ENCODE results near the gene MTREX.
"Not testable (repeated sequence)": the region's sequence is repeated elsewhere in the genome, so short reads cannot be mapped to it uniquely, and the experiment has no call there.

MTREX gene

DNA sequence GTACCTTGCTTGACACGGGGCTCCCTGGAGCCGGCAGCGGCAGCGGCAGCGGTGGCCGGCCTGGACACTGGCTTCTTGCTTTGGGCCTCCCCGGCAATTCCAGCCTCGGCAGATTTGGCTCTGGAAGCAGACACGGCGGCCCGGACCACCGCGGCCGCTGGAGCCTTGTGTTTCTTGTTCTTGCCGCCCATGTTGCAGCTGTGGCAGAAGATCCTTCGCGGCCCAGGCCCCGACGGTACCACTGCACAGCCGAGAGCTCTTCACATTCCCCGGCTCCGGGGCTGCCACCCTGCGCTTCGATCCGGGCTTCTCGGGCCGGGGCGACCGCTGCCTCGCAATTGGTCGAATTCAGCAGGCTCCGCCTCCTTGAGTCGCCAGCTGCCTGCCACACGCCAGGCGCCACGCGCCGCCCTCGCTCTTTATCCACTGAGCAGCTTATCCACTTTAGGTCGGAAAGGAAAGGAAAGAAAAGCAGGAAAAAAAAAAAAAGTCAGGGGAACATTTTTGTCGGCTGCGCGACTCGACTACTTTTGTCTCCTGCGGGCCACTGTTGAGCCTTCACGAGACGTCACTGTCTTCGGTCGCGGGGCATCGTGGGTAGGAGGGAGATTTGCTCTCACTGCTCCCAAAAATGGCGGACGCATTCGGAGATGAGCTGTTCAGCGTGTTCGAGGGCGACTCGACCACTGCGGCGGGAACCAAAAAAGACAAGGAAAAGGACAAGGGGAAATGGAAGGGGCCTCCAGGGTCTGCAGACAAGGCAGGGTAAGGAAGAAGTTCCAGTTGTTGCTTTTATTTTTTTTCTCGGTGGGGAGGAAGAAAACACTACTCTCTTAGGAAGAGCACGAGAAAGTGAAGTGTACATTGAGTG, at the start of gene MTREX, which contains the start of gene DHX29:
MTREX (plus strand) TSS at position 607 of the 871 bp plus-strand sequence; CDS start at position 632, 25 bp downstream.
DHX29 (minus strand) TSS at position 312 of the 871 bp plus-strand sequence; CDS start at position 191, 121 bp downstream.
- peak; percentile 92 for DNase-seq (ENCODE audit: low spot score)

DNA sequence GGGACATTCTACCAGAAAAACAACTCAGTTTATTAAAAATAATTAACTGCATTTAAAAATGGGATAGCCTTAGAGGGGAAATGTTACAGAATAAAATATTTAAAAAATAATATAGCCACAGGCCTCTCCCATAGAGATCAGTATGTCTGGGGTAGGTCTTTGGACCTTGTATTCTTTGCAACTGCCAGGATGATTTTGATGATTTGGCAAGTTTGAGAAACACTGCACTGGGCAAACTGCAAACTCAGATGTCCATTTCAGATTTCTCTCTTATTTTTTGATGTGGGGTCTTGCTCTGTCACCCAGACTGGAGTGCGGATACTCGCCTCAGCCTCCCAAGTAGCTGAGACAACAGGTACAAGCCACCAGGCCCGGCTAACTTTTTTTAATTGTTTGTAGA, 49.5 kb upstream of the MTREX start:
- no peak for DNase-seq (ENCODE audit: low spot score)

DNA sequence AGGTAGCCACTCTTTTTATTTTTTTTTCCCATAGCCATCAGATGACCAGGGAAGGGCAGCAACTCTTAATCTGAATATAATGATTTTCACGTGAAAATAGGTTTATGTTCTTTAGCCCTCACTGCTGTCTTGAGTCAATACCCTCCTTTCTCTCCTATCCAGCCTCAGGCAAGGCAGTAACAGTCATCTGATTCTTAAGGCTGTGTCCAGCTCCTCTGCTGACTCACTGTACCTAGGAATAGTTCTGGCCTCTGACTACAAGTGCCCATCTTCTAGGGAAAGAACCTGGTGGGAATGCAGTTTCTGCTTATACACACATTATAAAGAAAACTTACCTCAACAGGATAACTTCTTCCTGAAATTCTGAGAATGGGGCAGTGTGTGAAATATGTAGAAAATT, 31.0 kb upstream of the MTREX start:
- no peak for DNase-seq (ENCODE audit: low spot score)

DNA sequence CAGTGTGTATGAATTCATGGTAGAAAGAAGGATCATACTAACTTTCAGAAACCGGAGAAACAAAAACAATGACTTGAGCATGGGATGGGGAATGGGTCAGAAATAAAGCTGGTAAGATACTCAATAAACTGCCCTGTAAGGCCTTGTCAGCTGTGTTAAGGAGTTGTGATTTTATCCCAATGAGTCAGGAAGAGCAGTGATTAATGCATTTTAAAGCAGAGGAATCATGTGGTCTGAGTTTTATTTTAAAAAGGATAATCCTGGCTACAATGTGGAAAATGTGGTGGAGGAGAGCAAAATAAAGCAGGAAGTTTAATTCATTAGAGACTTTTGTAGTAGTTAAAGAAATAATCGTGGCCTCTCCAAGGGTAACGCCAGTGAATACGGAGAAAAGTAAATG, 29.0 kb upstream of the MTREX start:
- DNase-seq (ENCODE audit: low spot score) = no peak

DNA sequence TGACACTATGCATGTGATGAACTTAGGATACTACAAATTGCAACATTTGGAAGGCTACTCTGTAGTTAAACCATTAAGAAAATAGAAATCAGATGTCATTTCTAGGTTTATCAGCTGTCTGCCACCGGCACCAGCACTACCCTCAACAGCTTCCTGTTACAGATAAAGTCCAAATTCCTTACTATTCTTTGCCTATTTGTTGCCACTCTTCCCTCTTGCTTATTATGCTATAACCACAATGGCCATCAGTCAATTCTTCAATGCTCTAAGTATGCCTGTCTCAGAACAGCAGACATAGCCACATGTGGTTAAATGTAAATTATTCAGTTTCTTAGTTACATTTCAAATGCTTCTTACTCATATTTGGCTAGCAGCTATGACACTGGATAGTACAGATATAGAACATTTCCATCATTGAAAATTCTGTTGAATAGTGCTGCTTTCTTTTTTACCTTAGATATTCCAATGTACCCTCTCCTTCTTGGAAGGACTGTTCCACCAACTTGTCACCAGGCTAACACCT, 21.3 kb upstream of the MTREX start:
- DNase-seq (ENCODE audit: low spot score) = no peak

DNA sequence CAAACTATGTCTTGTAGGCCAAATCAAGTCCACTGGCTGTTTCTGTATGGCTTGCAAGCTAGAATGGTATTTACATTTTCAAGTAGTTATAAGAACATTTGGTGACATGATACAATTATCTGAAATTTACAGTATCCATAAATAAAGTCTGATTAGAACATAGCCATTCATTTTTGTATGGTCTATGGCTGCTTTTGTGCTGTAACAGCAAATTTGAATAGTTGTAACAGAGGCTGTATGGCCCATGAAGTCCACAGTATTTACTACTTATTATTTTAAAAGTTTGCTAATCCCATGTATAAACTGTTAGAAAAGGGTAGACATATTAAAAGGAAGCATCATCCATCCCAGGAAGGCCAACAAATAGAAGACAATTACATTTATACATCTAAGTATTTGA, 18.0 kb upstream of the MTREX start:
- DNase-seq (ENCODE audit: low spot score) = no peak

DNA sequence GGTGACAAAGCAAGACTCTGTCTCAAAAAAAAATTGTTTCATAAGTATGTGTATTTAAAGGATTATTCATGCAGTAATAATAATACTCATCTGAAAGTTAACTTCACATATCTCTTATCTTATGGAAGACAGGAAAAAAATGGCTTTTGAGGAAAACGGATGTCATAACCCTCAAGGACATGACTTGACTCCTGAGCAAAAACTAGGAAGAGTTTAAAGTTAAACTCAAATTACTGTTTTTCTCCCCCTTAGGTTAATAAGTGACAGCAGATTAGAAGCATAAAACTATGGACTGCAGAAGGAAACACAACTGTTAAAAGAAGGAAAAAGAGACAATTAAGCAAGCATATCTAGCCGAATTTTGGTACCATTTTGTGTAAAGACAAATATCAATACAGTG, 16.8 kb upstream of the MTREX start:
- no peak for DNase-seq (ENCODE audit: low spot score)

DNA sequence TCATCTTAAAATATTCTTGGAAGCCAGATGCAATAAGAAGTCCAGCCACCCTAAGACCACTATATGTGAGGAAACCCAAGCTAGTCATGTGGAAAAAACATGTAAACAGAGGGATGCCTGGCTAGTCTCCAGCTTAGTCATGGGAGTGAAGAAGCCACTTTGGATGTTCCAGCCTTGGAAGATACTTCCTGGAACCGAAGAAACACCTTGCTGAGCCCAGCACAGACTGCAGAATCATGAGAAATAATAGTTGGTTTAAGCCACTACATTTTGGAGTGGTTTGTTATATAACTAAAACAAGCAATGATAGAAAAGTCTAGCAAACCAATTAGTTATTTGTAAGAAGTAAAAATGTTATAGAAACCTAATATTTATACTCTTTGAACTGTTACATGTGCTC, 12.9 kb upstream of the MTREX start:
- DNase-seq (ENCODE audit: low spot score) = no peak

DNA sequence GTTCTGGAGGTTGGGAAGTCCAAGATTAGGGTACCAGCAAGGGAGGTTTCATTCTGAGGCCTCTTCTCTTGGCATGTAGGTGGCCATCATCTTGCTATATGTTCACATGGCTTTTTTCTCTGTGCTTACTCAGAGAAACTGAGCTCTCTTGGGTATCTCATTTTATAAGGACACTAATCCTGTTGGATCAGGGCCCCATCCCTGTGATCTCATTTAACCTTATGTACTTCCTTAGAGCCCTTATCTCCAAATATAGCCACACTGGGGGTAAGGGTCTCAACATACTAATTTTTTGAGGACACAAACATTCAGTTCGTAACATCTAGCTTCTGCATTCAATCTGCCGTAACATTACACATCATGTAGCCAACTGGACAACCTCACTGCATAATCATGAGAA, 6.9 kb upstream of the MTREX start:
- no peak for DNase-seq (ENCODE audit: low spot score)

DNA sequence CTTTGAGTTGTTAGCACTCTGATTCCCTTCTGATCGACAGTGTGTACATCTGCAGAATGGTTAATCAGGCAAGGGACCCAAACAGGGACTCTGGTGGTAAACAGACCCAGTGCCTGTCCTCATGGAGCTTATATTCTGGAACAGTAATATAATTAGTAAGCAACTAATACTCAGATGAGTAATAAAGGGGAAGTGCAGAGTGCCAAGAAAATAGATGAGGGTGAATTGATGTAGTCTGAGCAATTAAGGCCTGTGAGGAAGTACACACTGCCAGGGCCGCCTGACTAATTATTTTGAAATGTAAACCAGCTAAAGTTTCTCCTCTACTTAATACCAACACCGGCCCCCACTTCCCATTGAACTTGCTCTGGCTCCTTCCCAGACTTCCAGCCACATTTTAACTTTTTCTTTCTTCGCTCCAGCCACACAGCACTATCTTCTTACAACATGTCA, 4.5 kb upstream of the MTREX start:
- no peak for DNase-seq (ENCODE audit: low spot score)

DNA sequence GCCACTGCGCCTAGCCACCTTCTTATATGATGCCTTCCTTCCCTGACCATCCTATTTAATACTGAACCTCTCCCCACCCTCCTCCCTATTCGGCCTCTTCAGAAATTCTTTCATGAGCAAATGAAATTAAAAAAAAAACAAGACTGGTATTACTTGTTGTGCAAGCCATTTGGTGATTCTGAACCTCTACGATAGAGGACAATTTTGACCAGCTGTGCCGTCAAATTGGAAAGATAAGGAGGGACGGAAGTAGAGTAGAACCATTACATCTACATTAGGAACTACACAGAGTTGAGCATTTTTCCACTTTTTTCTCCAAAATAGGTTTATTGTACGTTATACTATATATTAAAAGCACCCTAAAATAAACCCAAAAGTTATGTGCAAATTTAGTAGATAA, 3.2 kb upstream of the MTREX start:
- no peak for DNase-seq (ENCODE audit: low spot score)

DNA sequence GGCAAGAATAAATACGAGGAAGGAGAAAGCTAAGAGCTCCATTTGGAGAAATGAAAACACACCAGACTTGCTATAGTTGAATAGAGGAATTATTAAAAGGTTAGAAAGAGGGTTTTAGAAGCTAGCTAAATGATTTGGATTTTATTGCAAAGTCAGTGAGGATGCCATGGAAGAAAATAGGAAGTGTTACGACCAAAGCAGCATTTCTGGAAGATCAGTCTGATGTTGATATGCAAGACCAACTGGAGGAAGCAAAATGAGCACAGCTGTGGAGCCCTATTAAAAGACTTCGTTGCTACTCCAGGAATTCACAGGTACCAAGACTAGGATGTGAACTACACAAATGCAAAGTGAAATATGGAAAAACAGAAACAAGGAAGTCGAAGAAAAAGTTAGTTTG, 2.4 kb upstream of the MTREX start:
- no peak for DNase-seq (ENCODE audit: low spot score)

DNA sequence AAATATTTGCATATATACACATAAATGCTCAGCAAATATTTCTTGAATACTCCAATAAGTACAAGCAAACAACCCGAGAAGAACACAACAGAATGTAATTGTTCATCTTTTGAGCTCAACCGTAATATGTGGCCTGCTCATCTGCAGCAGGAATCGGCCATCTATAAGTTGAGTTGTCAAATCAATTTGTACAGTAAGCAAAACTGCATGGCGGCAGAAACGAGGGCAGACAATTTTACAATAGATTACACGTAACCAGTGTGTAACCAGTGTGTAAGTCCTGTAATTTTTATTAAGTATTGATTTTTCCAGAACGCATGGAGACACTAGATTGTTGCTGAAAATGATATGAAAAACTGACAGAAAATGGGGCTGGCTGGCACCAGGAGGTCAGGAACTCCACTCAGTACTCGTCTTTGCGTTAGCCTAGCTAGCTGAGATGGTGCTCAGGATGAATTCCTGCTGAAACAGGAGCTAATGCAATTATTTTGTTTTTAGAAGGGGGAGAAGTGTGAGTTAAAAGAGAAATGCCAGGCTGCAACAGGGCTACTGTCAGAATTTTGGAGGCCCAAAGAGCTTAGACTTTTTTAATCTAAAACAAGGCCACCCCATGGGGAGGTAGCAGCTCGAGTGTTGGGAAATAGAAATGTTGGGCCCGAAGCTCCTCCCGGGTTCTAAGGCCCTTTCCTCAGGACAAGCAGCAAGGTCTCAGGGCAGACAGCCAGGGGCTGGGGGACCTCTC, 977 bp upstream of the MTREX start:
- DNase-seq (ENCODE audit: low spot score) = peak; percentile 36

DNA sequence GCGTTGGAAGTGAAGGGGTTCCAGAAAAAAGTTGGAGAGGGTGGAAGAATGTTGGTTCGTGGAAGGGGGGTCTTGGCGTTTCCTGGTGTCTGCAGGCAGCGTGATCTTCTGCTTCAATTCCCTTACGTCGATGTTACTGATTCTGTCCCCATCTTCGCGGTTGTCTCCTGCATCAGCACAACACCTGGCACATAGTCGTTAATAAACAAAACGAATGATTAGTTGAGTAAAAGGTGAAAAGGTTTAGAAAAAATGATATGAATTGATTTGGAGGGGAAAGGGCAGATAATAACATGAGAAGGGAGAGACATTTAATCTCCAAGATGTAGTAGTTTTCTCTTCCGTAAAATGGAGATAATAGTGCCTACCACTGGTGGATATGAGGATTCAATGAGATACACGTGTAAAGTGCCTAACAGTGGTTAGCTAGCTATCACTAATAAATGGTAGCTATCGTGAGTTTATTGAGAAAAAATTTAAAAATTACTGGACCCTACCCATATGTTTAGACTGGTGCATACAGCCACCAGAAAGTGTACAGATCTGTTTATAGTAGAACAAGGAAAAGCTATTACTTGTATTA, 556 bp downstream of the MTREX start:
- peak; percentile 37 for DNase-seq (ENCODE audit: low spot score)

DNA sequence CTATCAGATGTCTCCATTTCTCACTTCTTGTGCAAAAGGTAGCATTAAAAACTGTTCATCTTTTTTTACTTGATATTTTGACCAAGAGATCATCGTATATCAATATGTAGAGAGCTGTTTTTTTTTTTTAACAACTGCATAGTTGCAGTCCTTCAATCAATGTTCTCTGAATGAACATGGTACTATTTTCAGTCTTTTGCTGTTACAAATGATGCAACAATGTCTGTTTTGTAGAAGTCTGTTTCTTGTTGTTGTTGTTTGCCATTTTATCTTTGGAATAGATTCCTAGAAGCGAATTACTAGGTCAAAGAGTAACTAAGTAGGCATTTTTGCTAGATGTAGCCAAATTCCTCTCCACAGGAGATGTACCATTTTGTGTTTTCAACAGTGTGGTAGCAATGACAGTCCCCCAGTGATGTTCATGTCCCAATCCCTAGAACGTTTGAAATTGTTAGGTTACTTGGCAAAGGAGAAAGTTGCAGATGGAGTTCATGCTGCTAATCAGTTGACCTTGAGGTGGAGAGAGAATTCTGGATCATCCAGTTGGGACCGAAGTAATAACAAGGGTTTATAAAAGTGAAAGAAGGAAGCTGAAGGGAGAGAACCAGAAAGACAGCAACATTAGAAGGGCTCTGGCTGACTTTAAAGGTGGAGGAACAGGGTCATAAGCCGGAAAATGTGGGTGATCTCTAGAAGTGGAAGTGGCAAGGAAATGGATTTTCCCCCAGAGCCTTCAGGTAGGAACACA, 6.3 kb downstream of the MTREX start:
- DNase-seq (ENCODE audit: low spot score) = no peak

DNA sequence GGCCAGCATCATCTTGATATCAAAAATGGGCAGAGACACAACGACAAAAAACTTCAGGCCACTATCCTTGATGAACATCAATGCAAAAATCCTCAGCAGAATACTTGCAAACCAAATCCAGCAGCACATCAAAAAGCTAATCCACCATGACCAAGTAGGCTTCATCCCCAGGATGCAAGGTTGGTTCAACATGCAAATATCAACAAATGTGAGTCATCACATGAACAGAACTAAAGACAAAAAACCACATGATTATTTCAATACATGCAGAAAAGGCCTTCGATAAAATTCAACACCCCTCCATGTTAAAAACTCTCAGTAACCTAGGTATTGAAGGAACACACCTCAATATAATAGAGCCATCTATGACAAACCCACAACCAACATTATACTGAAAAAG, 8.5 kb downstream of the MTREX start:
- no peak for DNase-seq (ENCODE audit: low spot score)

DNA sequence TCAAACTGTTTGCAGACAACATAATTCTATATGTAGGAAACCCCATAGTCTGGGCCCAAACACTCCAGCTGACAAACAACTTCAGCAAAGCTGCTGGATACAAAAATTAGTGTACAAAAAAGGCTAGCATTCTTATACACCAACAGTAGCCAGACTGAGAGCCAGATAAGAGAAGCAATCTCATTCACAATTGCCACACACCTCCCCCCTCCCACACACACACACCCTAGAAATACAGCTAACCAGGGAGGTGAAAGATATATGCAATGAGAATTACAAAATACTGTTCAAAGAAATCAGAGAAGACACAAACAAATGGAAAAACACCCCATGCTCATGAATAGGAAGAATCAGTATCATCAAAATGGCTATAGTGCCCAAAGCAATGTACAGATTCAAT, 9.0 kb downstream of the MTREX start:
- no peak for DNase-seq (ENCODE audit: low spot score)

DNA sequence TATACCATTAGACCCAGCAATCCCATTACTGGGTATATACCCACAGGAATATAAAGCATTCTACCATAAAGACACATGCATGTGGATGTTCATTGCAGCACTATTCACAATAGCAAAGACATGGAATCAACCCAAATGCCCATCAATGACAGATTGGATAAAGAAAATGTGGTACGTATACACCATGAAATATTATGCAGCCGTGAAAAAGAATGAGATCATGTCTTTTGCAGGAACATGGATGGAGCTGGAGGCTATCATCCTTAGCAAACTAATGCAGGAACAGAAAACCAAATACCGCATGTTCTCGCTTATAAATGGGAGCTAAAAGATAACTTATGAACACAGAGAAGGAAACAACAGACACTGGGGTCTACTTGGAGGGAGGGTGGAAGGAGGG, 10.4 kb downstream of the MTREX start:
- DNase-seq (ENCODE audit: low spot score) = not testable (repeated sequence)

DNA sequence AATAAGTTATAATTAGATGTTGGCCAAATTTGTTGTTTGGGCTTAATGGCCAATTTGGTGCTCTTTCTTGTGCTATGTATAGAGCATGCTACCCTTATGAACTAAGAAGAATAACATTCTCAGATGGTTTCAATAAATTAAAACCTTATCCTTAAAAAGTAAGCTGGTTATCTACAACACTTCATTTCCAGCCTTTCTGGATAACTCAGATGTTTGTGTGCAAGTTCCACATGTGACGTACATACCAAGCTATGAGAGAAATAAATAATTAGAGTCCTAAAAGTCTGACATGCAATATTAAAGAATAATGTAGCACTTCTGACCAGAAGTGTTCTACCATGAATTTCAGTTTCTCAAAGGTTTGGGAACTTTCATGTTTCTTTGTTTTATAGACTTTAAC, 11.7 kb downstream of the MTREX start:
- no peak for DNase-seq (ENCODE audit: low spot score)

DNA sequence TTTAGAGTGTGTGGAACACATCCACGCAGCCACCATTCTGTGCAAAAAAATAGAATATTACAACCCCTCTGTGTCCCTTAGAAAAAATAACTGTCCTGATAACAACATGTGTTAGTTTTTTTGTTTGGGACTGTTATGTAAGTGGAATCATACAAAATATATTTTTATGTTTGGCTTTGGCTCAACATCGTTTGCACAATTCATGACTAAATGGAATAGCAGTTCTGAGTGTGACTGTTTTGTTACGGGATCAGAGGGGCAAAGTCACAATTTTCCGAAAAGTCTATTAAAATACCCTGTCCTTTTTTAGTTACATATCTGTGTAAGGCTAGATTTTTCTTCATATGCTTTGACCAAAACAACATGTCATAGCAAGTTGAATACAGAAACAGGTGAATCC, 12.8 kb downstream of the MTREX start:
- DNase-seq (ENCODE audit: low spot score) = no peak

DNA sequence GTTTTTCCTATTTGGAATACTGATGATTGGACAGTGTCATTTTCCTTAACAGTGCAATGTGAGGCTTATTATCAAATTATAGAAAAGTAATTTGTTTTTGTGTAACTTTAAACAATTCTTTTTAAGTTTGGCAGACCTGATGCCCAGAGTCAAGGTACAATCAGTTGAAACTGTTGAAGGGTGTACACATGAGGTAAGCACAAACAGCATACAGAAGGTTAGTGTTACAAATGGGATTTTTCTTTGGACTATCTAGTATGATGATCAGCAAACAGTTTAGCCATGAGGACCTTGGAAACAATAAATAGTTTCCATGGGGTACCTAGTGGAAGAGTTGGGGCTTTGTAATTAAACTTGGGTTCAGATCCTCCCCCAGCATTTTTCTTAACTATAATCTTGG, 16.2 kb downstream of the MTREX start:
- no peak for DNase-seq (ENCODE audit: low spot score)

Data from germinal center (tissue), 1 donor.